HEK293 (cell line): ENCODE data around the gene ADPRHL1.

Experiments used
- CTCF ChIP-seq: fragments of 450-650 bp; formaldehyde crosslinking; IDR thresholded peaks from 2 replicates; pipeline ENCODE4 v1.5.1; 2016; ENCODE audit warnings: missing biosample characterization, missing genetic modification characterization
- PATZ1 ChIP-seq: fragments of 450-650 bp; formaldehyde crosslinking; IDR thresholded peaks from 2 replicates; pipeline ENCODE4 v1.5.1; 2016; ENCODE audit warnings: missing biosample characterization, missing genetic modification characterization
- RBAK ChIP-seq: fragments of 450-650 bp; formaldehyde crosslinking; IDR thresholded peaks from 2 replicates; pipeline ENCODE4 v1.5.1; 2016; ENCODE audit warnings: missing biosample characterization, missing genetic modification characterization
- TCF7L2 ChIP-seq: IDR thresholded peaks from 2 replicates; pipeline ENCODE4 v1.6.1; 2011; ENCODE audit warnings: low read depth, mild to moderate bottlenecking, inconsistent platforms, low read length, moderate library complexity, borderline replicate concordance
- TRIM28 ChIP-seq: IDR thresholded peaks from 2 replicates; pipeline ENCODE4 v1.6.1; 2011; ENCODE audit warnings: low read length, control low read depth, borderline replicate concordance
- ZBTB20 ChIP-seq: fragments of 450-650 bp; formaldehyde crosslinking; IDR thresholded peaks from 2 replicates; pipeline ENCODE4 v1.5.1; 2016; ENCODE audit warnings: missing biosample characterization, missing genetic modification characterization
- ZNF529 ChIP-seq: fragments of 450-650 bp; formaldehyde crosslinking; IDR thresholded peaks from 2 replicates; pipeline ENCODE4 v1.5.1; 2017; ENCODE audit warnings: missing genetic modification characterization, missing biosample characterization; ENCODE audit not compliant: insufficient replicate concordance

DNA sequence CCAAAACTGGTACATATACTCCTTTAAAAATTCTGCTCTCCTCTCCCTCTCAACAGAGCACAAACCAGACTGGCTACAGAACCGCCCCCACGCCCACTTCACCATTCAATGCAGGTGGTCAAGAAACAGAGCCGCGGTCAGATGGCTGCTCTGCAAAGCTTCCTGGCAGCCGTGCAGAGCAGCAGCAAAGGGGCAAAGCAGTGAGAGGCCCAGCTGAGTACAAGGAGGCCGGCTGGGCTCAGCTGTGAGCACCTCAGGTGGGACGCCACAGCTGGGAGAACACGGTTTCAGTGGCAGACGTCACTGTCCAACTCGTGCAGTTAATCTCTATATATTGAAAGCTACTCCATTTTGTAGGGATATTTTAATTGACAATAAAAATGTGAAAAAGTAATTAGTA, 97.7 kb downstream of the ADPRHL1 start:
- TF ChIP-seq TRIM28 (no peak), RBAK (tag by site-specific recombination) (no peak), TCF7L2 (no peak), CTCF (tag by site-specific recombination) (no peak), ZNF529 (tag by site-specific recombination) (no peak), PATZ1 (no peak), ZBTB20 (tag by site-specific recombination) (no peak)
